ENCODE measurements around the gene HERPUD2. TPM values are rescaled to one million over a fixed set of nuclear protein-coding genes. Genes with fewer than 3 reads are reported as not detected.
A peak's percentile ranks its signal among the peaks of the same experiment; 100 is the strongest.

The HERPUD2 gene
- total and polyA plus RNA-seq, 2 of the 4 experiments (the other 2 are of a cell fraction), result 22.2 to 27.2 TPM

DNA sequence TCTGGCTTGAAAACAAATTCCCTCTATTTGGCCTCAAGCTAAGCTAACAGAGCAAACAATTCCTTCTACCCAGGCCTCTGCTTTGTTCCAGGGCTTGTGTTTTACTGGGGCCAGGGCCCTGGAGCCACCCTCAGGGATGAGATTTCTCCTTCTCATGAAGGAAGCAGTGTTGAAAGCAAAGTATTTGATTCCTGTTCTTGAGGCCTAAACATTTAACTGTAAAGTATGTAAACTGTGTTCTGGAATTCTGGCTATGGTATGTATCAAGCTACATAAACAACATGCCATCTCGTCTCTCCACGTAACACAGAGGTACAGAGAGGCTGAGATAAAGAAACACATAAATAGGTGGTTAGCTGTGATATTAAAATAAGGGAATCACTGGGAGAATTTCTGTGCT lies 81.8 kb downstream of the HERPUD2 start:
- intact Hi-C loops (cut with micrococcal nuclease), result loop anchor here (10.0 kb wide), 1 partner anchor 538 kb away; no protein-coding TSS in a partner anchor
- H2AFZ ChIP-seq (replicated peaks; ENCODE audit: low read length, poor library complexity), result no peak overlapping the region
- peak overlapping the region; percentile 95 for H2BK120ac ChIP-seq (ENCODE audit: low read depth, low read length)
- H2AK5ac ChIP-seq (ENCODE audit: low read depth, low read length), result 0 out of 2 replicates have a peak overlapping the region, but pooled peaks have one; percentile 7
- peak overlapping the region; percentile 97 for H4K5ac ChIP-seq (ENCODE audit: low read depth, low read length)
- no peaks in the 10 kb centered on the region for H3K9me1 ChIP-seq (ENCODE audit: insufficient read depth, low read length)
- ChIA-PET CTCF (interaction anchor here (1.2 to 1.6 kb wide), 2 partner anchors 12 to 17 kb away, joined by 4 to 5 read pairs; no protein-coding TSS in a partner anchor), POLR2A (ENCODE audit: unreplicated experiment) (interaction anchor here (0.6 kb wide), 1 partner anchor 31 kb away, joined by 3 read pairs; no protein-coding TSS in a partner anchor)
- 0 out of 2 replicates have a peak, but pooled peaks cover 2% of the 10 kb centered on the region for H3K9me3 ChIP-seq (ENCODE audit: control insufficient read depth, insufficient read depth, low read length)
- H2AK9ac ChIP-seq (replicated peaks; ENCODE audit: low read depth, low read length, poor library complexity), result no peak overlapping the region
- peaks cover 26% of the 10 kb centered on the region for H3K4me1 ChIP-seq (ENCODE audit: control insufficient read depth, insufficient read depth, low read length)
- TF ChIP-seq SMC3 (IDR thresholded peaks at IDR 0.05; ENCODE audit: low read depth, low read length) (no peak), BHLHE40 (IDR thresholded peaks at IDR 0.05; ENCODE audit: low read depth, low read length) (no peak), CEBPB (IDR thresholded peaks at IDR 0.05; ENCODE audit: low read depth, low read length) (no peak), MXI1 (IDR thresholded peaks at IDR 0.05; ENCODE audit: borderline replicate concordance, low read depth, low read length) (no peak), RAD21 (IDR thresholded peaks at IDR 0.05; ENCODE audit: low read length) (no peak), RCOR1 (IDR thresholded peaks at IDR 0.05; ENCODE audit: insufficient replicate concordance, low read length) (no peak)
- peak overlapping the region; percentile 48 to 89 for H4K8ac ChIP-seq (ENCODE audit: low read depth in 2 of 2, low read length in 2 of 2)
- H3K79me1 ChIP-seq (ENCODE audit: low read depth in 1 of 2, low read length in 2 of 2), result no peaks in the 10 kb centered on the region
- H3K14ac ChIP-seq (replicated peaks; ENCODE audit: low read depth, low read length), result peak overlapping the region; percentile 74; the same call in 1 of the 2 replicates
- H3K23ac ChIP-seq (ENCODE audit: low read depth, low read length), result peak overlapping the region; percentile 85; the same call in 1 of the 2 replicates
- H4K20me1 ChIP-seq (ENCODE audit: insufficient read depth, low read length), result no peaks in the 10 kb centered on the region
- H3K27ac ChIP-seq (ENCODE audit: insufficient read depth, low read length), result peak overlapping the region; percentile 98
- H2BK15ac ChIP-seq (ENCODE audit: low read depth, low read length), result peak overlapping the region; percentile 66; the same call in 2 of the 3 replicates
- dilution Hi-C loops (cut with HindIII; ENCODE audit: low sequenced_read_pairs, unreplicated experiment), result no loop called here
- ATAC-seq (ENCODE audit: low read depth), result peak; percentile 78
- in situ Hi-C loops (cut with MboI; ENCODE audit: low sequenced_read_pairs), result no loop called here
- H2BK20ac ChIP-seq (ENCODE audit: low read depth, low read length), result peak overlapping the region; percentile 91; the same call in 1 of the 2 replicates
- peak; percentile 57 for DNase-seq
- peak overlapping the region; percentile 84 for H3K56ac ChIP-seq (ENCODE audit: extremely low read depth, insufficient read depth, low read length)
- peak overlapping the region; percentile 99 for H3K18ac ChIP-seq (ENCODE audit: low read depth, low read length)
- BruUV-seq (replicated peaks), result no TSS peak
- no CpG with 5 or more reads among the region's 2 CpGs for WGBS, 2 experiments (ENCODE audit: extremely low coverage in 2 of 2, insufficient read length in 1 of 2)
- H3K36me3 ChIP-seq (ENCODE audit: control insufficient read depth, insufficient read depth, low read length), result no peaks in the 10 kb centered on the region
- peak overlapping the region; percentile 48; the same call in 1 of the 2 replicates for H3K4me2 ChIP-seq (ENCODE audit: low read depth, low read length)
- peak overlapping the region; percentile 76 for H3K9ac ChIP-seq (ENCODE audit: low read depth, low read length)
- H3K4me3 ChIP-seq (ENCODE audit: insufficient read depth, low read depth, low read length), result no peak overlapping the region
- H3K4ac ChIP-seq (ENCODE audit: low read depth, low read length), result peak overlapping the region; percentile 89
- H3K27me3 ChIP-seq (ENCODE audit: control insufficient read depth, insufficient read depth, low read length), result no peaks in the 10 kb centered on the region
- peak overlapping the region; percentile 95 for H2BK5ac ChIP-seq (ENCODE audit: low read depth, low read length, poor library complexity, severe bottlenecking)
- peak overlapping the region; percentile 96 for H4K91ac ChIP-seq (ENCODE audit: insufficient read depth, low read depth, low read length)
